ENCODE data around the gene PLD6.
"Not testable (repeated sequence)": the region's sequence is repeated elsewhere in the genome, so short reads cannot be mapped to it uniquely, and the experiment has no call there.

PLD6 gene

GRCh38 chr17:17201907-17202306 lies 4.2 kb downstream of the PLD6 start:
- H3K4me3 ChIP-seq (ENCODE audit: low read length) = no peak overlapping the region
- H3K9me3 ChIP-seq (ENCODE audit: low read length) = no peaks in the 10 kb centered on the region
- H3K4me1 ChIP-seq (ENCODE audit: insufficient read depth, low read length) = peaks cover 13% of the 10 kb centered on the region
- no peaks in the 10 kb centered on the region for H3K36me3 ChIP-seq (ENCODE audit: insufficient read depth, low read length)
- no peak overlapping the region for H2AFZ ChIP-seq (ENCODE audit: low read depth, low read length)
- H3K27me3 ChIP-seq (ENCODE audit: insufficient read depth, low read length) = no peaks in the 10 kb centered on the region

- no peaks in the 10 kb centered on the region for H3K36me3 ChIP-seq (ENCODE audit: insufficient read depth, low read length)
- H3K27me3 ChIP-seq (ENCODE audit: insufficient read depth, low read length) = no peaks in the 10 kb centered on the region
- no peak overlapping the region for H3K4me3 ChIP-seq (ENCODE audit: low read length)
- no peaks in the 10 kb centered on the region for H3K9me3 ChIP-seq (ENCODE audit: low read length)
- peaks cover 13% of the 10 kb centered on the region for H3K4me1 ChIP-seq (ENCODE audit: insufficient read depth, low read length)
- H2AFZ ChIP-seq (ENCODE audit: low read depth, low read length) = no peak overlapping the region
Measured at GRCh38 chr17:17201271-17201670, 4.9 kb downstream of the PLD6 start.

GRCh38 chr17:17200831-17201230 lies 5.3 kb downstream of the PLD6 start:
- peaks cover 13% of the 10 kb centered on the region for H3K4me1 ChIP-seq (ENCODE audit: insufficient read depth, low read length)
- H3K9me3 ChIP-seq (ENCODE audit: low read length) = no peaks in the 10 kb centered on the region
- peak overlapping the region; percentile 57 for H2AFZ ChIP-seq (ENCODE audit: low read depth, low read length)
- H3K27me3 ChIP-seq (ENCODE audit: insufficient read depth, low read length) = no peaks in the 10 kb centered on the region
- no peaks in the 10 kb centered on the region for H3K36me3 ChIP-seq (ENCODE audit: insufficient read depth, low read length)
- no peak overlapping the region for H3K4me3 ChIP-seq (ENCODE audit: low read length)

- peaks cover 13% of the 10 kb centered on the region for H3K4me1 ChIP-seq (ENCODE audit: insufficient read depth, low read length)
- no peaks in the 10 kb centered on the region for H3K9me3 ChIP-seq (ENCODE audit: low read length)
- H3K4me3 ChIP-seq (ENCODE audit: low read length) = no peak overlapping the region
- H3K36me3 ChIP-seq (ENCODE audit: insufficient read depth, low read length) = no peaks in the 10 kb centered on the region
- H2AFZ ChIP-seq (ENCODE audit: low read depth, low read length) = peak overlapping the region; percentile 57
- no peaks in the 10 kb centered on the region for H3K27me3 ChIP-seq (ENCODE audit: insufficient read depth, low read length)
Measured at GRCh38 chr17:17200311-17200710, 5.8 kb downstream of the PLD6 start.

- no peak overlapping the region for H3K4me3 ChIP-seq (ENCODE audit: low read length)
Measured at GRCh38 chr17:17198281-17198680, 7.9 kb downstream of the PLD6 start.

GRCh38 chr17:17196776-17197175 lies 9.4 kb downstream of the PLD6 start:
- Histone ChIP-seq H3K4me3 (ENCODE audit: low read length) (no peak overlapping the region), H2AFZ (ENCODE audit: low read depth, low read length) (no peak overlapping the region), H3K27me3 (ENCODE audit: insufficient read depth, low read length) (no peaks in the 10 kb centered on the region), H3K36me3 (ENCODE audit: insufficient read depth, low read length) (no peaks in the 10 kb centered on the region), H3K9me3 (ENCODE audit: low read length) (no peaks in the 10 kb centered on the region), H3K4me1 (ENCODE audit: insufficient read depth, low read length) (peaks cover 21% of the 10 kb centered on the region)

More at GRCh38 chr17:17198281-17198680, 7.9 kb downstream of the PLD6 start:
- H3K27me3 ChIP-seq (ENCODE audit: insufficient read depth, low read length) = no peaks in the 10 kb centered on the region
- H3K4me1 ChIP-seq (ENCODE audit: insufficient read depth, low read length) = peaks cover 13% of the 10 kb centered on the region
- no peak overlapping the region for H2AFZ ChIP-seq (ENCODE audit: low read depth, low read length)
- H3K9me3 ChIP-seq (ENCODE audit: low read length) = no peaks in the 10 kb centered on the region
- H3K36me3 ChIP-seq (ENCODE audit: insufficient read depth, low read length) = no peaks in the 10 kb centered on the region

GRCh38 chr17:17195466-17195865 lies 10.7 kb downstream of the PLD6 start:
- H2AFZ ChIP-seq (ENCODE audit: low read depth, low read length); H3K9me3 ChIP-seq (ENCODE audit: low read length); H3K27me3 ChIP-seq (ENCODE audit: insufficient read depth, low read length); H3K4me3 ChIP-seq (ENCODE audit: low read length); H3K36me3 ChIP-seq (ENCODE audit: insufficient read depth, low read length): not testable (repeated sequence)
- peaks cover 21% of the 10 kb centered on the region for H3K4me1 ChIP-seq (ENCODE audit: insufficient read depth, low read length)

- Histone ChIP-seq H3K4me3 (ENCODE audit: low read length) (no peak overlapping the region), H3K9me3 (ENCODE audit: low read length) (no peaks in the 10 kb centered on the region), H2AFZ (ENCODE audit: low read depth, low read length) (no peak overlapping the region), H3K27me3 (ENCODE audit: insufficient read depth, low read length) (no peaks in the 10 kb centered on the region), H3K4me1 (ENCODE audit: insufficient read depth, low read length) (peaks cover 14% of the 10 kb centered on the region), H3K36me3 (ENCODE audit: insufficient read depth, low read length) (peaks cover 10% of the 10 kb centered on the region)
Measured at GRCh38 chr17:17191961-17192381, 14.2 kb downstream of the PLD6 start.

- Histone ChIP-seq H3K4me3 (ENCODE audit: low read length) (no peak overlapping the region), H2AFZ (ENCODE audit: low read depth, low read length) (no peak overlapping the region), H3K9me3 (ENCODE audit: low read length) (no peaks in the 10 kb centered on the region), H3K36me3 (ENCODE audit: insufficient read depth, low read length) (peaks cover 14% of the 10 kb centered on the region), H3K4me1 (ENCODE audit: insufficient read depth, low read length) (peaks cover 14% of the 10 kb centered on the region), H3K27me3 (ENCODE audit: insufficient read depth, low read length) (no peaks in the 10 kb centered on the region)
Measured at GRCh38 chr17:17191346-17191792, 14.8 kb downstream of the PLD6 start.

GRCh38 chr17:17190188-17190587 lies 15.9 kb downstream of the PLD6 start:
- Histone ChIP-seq H3K4me1 (ENCODE audit: insufficient read depth, low read length) (peaks cover 14% of the 10 kb centered on the region), H2AFZ (ENCODE audit: low read depth, low read length) (no peak overlapping the region), H3K27me3 (ENCODE audit: insufficient read depth, low read length) (no peaks in the 10 kb centered on the region), H3K4me3 (ENCODE audit: low read length) (no peak overlapping the region), H3K9me3 (ENCODE audit: low read length) (no peaks in the 10 kb centered on the region), H3K36me3 (ENCODE audit: insufficient read depth, low read length) (peaks cover 20% of the 10 kb centered on the region)

GRCh38 chr17:17189559-17189958 lies 16.6 kb downstream of the PLD6 start:
- Histone ChIP-seq H3K36me3 (ENCODE audit: insufficient read depth, low read length) (peaks cover 22% of the 10 kb centered on the region), H3K4me3 (ENCODE audit: low read length) (no peak overlapping the region), H3K9me3 (ENCODE audit: low read length) (no peaks in the 10 kb centered on the region), H3K27me3 (ENCODE audit: insufficient read depth, low read length) (no peaks in the 10 kb centered on the region), H2AFZ (ENCODE audit: low read depth, low read length) (no peak overlapping the region), H3K4me1 (ENCODE audit: insufficient read depth, low read length) (peaks cover 14% of the 10 kb centered on the region)

- peaks cover 32% of the 10 kb centered on the region for H3K36me3 ChIP-seq (ENCODE audit: insufficient read depth, low read length)
- H3K27me3 ChIP-seq (ENCODE audit: insufficient read depth, low read length) = no peaks in the 10 kb centered on the region
- no peak overlapping the region for H2AFZ ChIP-seq (ENCODE audit: low read depth, low read length)
- H3K9me3 ChIP-seq (ENCODE audit: low read length) = no peaks in the 10 kb centered on the region
- H3K4me1 ChIP-seq (ENCODE audit: insufficient read depth, low read length) = peaks cover 14% of the 10 kb centered on the region
- no peak overlapping the region for H3K4me3 ChIP-seq (ENCODE audit: low read length)
Measured at GRCh38 chr17:17188586-17188985, 17.5 kb downstream of the PLD6 start.

GRCh38 chr17:17186551-17187505 lies 19.3 kb downstream of the PLD6 start:
- H3K9me3 ChIP-seq (ENCODE audit: low read length) = no peaks in the 10 kb centered on the region
- peaks cover 48% of the 10 kb centered on the region for H3K36me3 ChIP-seq (ENCODE audit: insufficient read depth, low read length)
- peaks cover 7% of the 10 kb centered on the region for H3K4me1 ChIP-seq (ENCODE audit: insufficient read depth, low read length)
- H2AFZ ChIP-seq (ENCODE audit: low read depth, low read length) = no peak overlapping the region
- no peaks in the 10 kb centered on the region for H3K27me3 ChIP-seq (ENCODE audit: insufficient read depth, low read length)
- H3K4me3 ChIP-seq (ENCODE audit: low read length) = no peak overlapping the region

Measured in neuron (in vitro differentiated cells).